H1 (cell line): ENCODE results near the gene SPINK1. TPM values are rescaled to one million over a fixed set of nuclear protein-coding genes. Genes with fewer than 3 reads are reported as not detected.

Source experiments
- ATF3 ChIP-seq: IDR thresholded peaks from 2 replicates; pipeline ENCODE4 v1.6.1; 2011; ENCODE audit warnings: low read depth, mild to moderate bottlenecking, low read length; ENCODE audit not compliant: insufficient read depth
- CEBPB ChIP-seq: IDR thresholded peaks from 2 replicates; pipeline ENCODE4 v1.6.1; 2012; ENCODE audit warnings: low read depth, low read length
- CHD1 ChIP-seq: IDR thresholded peaks from 2 replicates; pipeline ENCODE4 v1.6.1; 2012; ENCODE audit warnings: low read depth, low read length, improper control_type of control experiment
- CHD7 ChIP-seq: fragments of 300-600 bp; sonication (generic); IDR thresholded peaks from 2 replicates; pipeline ENCODE4 v1.7.1; 2012; ENCODE audit warnings: low read length, moderate library complexity, mild to moderate bottlenecking, inconsistent platforms; ENCODE audit not compliant: insufficient replicate concordance
- GABPA ChIP-seq: IDR thresholded peaks from 2 replicates; pipeline ENCODE4 v1.6.1; 2011; ENCODE audit warnings: mild to moderate bottlenecking, low read length, moderate library complexity, borderline replicate concordance; ENCODE audit not compliant: insufficient read depth
- RFX5 ChIP-seq: IDR thresholded peaks from 2 replicates; pipeline ENCODE4 v1.6.1; 2011; ENCODE audit warnings: low read depth, low read length, improper control_type of control experiment, borderline replicate concordance
- USF2 ChIP-seq: IDR thresholded peaks from 2 replicates; pipeline ENCODE4 v1.6.1; 2011; ENCODE audit warnings: low read length, improper control_type of control experiment
- polyA plus RNA-seq, 7 experiments: library from polyadenylated mRNA; depleted of rRNA in 3 of 7; stranded (reverse) in 5 of 7; unstranded in 2 of 7; fragments of >200 nt in 5 of 7; fragments of 200-250 nt in 2 of 7; gene quantifications; 1 replicate in 5 of 7; 2 replicates in 1 of 7; 4 replicates in 1 of 7; pipeline versions ENCODE4 v1.2.1 to v1.2.3, GENCODE V29; 2011 to 2013; ENCODE audit warnings: missing spikeins in 2 of 7, mixed read lengths in 2 of 7
- total RNA-seq: library from RNA; stranded (reverse); fragmentation: NEBNext Ultra II Directional; extraction: Animal tissue kit (Norgen Biotek cat#: 25700); gene quantifications from 2 replicates; pipeline ENCODE4 v1.2.1, GENCODE V29; 2021

SPINK1 gene
- total and polyA plus RNA-seq, 2 of the 8 experiments (the other 6 are each of a cell fraction or from before 2014, with no cell fraction given) = 0.48 to 1.3 TPM

- TF ChIP-seq CHD7 (no peak), CHD1 (no peak), ATF3 (no peak), GABPA (no peak), USF2 (no peak), RFX5 (no peak), CEBPB (0 out of 2 replicates have a peak, but pooled peaks have one; percentile 8)
These were observed 23.7 kb upstream of the SPINK1 start (continued) for GRCh38 chr5:147854894-147855773.
